ENCODE measurements around the gene FIBP. TPM values are rescaled to one million over a fixed set of nuclear protein-coding genes. Genes with fewer than 3 reads are reported as not detected.

Gene FIBP
- total and polyA plus RNA-seq, 10 of the 15 experiments (the other 5 are each of a cell fraction or from before 2014, with no cell fraction given): 65.1 to 182 (median 94.6) TPM

DNA sequence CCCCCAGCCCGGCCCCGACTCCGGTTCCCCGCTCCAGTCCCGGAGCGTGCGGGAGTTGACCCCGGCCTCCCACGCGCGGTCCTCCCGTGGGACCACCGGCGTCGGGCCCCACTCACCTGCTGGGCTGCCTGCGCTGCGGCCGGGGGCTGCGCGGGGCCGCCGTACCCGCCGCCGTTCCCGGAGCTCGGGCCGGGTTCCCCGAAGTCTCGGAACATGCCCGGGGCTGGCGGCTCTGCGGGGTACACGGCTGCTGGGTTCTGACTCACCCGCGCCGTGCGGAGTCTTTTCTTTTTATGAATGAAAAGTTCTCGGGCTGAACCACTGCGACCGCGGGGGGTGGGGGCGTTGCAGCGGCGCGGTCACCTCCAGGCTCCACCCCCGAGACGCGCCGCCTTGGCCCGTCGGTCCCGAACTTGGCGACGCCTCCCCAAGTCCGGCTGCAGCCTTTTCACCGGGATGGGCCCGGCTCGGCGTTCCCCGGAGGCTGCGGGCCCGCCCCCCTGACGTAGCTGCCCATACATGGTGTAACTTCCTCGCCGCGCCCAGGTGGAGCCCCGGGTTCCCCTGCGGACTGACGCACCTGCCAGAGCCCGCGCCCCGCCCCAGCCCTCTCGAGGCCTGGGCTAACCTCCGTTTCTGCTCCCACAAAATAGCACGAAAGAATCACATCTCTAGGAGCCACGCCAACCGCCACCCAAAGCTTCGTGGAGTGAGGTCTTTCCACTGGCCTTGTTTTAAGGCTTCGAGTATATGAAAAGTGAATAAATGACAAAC, 12.0 kb upstream of the FIBP start, which contains the start of gene FOSL1 (continued):
- TF ChIP-seq, protein P1, sequence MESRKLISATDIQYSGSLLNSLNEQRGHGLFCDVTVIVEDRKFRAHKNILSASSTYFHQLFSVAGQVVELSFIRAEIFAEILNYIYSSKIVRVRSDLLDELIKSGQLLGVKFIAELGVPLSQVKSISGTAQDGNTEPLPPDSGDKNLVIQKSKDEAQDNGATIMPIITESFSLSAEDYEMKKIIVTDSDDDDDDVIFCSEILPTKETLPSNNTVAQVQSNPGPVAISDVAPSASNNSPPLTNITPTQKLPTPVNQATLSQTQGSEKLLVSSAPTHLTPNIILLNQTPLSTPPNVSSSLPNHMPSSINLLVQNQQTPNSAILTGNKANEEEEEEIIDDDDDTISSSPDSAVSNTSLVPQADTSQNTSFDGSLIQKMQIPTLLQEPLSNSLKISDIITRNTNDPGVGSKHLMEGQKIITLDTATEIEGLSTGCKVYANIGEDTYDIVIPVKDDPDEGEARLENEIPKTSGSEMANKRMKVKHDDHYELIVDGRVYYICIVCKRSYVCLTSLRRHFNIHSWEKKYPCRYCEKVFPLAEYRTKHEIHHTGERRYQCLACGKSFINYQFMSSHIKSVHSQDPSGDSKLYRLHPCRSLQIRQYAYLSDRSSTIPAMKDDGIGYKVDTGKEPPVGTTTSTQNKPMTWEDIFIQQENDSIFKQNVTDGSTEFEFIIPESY (IDR thresholded peaks at IDR 0.05): no peak
- TF ChIP-seq RUNX3 (IDR thresholded peaks at IDR 0.05; ENCODE audit: low read length) (peak; percentile 54; the same call in 1 of the 2 replicates), SRF (IDR thresholded peaks at IDR 0.05; ENCODE audit: low read depth in 2 of 2, low read length in 2 of 2) (peak; percentile 98 to 99), GABPA (IDR thresholded peaks at IDR 0.05; ENCODE audit: low read depth) (no peak), NR2C2 (IDR thresholded peaks at IDR 0.05; ENCODE audit: borderline replicate concordance, control insufficient read depth, insufficient read length, low read depth) (no peak), RAD51 (IDR thresholded peaks at IDR 0.05) (no peak), SMAD5 (IDR thresholded peaks at IDR 0.05; ENCODE audit: low read depth) (no peak), SMARCA5 (IDR thresholded peaks at IDR 0.05) (0 out of 2 replicates have a peak, but pooled peaks have one; percentile 48), POLR2AphosphoS5 (IDR thresholded peaks at IDR 0.05; ENCODE audit: low read length) (peak; percentile 72), TARDBP (IDR thresholded peaks at IDR 0.05; ENCODE audit: borderline replicate concordance) (0 out of 2 replicates have a peak, but pooled peaks have one; percentile 58), SREBF2 (IDR thresholded peaks at IDR 0.05; ENCODE audit: low read length) (no peak), HDAC2 (IDR thresholded peaks at IDR 0.05) (no peak), CREB1 (IDR thresholded peaks at IDR 0.05; ENCODE audit: low read depth) (peak; percentile 96), HDGF (IDR thresholded peaks at IDR 0.05) (0 out of 2 replicates have a peak, but pooled peaks have one; percentile 50), NBN (IDR thresholded peaks at IDR 0.05) (peak; percentile 51), CHD1 (IDR thresholded peaks at IDR 0.05; ENCODE audit: low read depth, low read length) (peak; percentile 94; the same call in 1 of the 2 replicates), EGR1 (IDR thresholded peaks at IDR 0.05; ENCODE audit: borderline replicate concordance in 1 of 2, low read depth in 2 of 2, low read length in 2 of 2) (peak in 1 of 2 experiments; percentile 9; a peak in 1 of 3 replicates), RB1 (IDR thresholded peaks at IDR 0.05; ENCODE audit: borderline replicate concordance) (0 out of 2 replicates have a peak, but pooled peaks have one; percentile 25), MYB (IDR thresholded peaks at IDR 0.05; ENCODE audit: borderline replicate concordance, low read depth, low read length) (no peak), SMAD1 (IDR thresholded peaks at IDR 0.05; ENCODE audit: low read depth, partially characterized antibody) (no peak), GATAD2B (conservative IDR thresholded peaks at IDR 0.05; ENCODE audit: low read depth) (peak; percentile 67; the same call in 1 of the 2 replicates), TAF1 (IDR thresholded peaks at IDR 0.05; ENCODE audit: borderline replicate concordance, low read depth, low read length) (peak; percentile 61; the same call in 1 of the 2 replicates)
- TF ChIP-seq, protein P2, sequence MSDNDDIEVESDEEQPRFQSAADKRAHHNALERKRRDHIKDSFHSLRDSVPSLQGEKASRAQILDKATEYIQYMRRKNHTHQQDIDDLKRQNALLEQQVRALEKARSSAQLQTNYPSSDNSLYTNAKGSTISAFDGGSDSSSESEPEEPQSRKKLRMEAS (IDR thresholded peaks at IDR 0.05; ENCODE audit: low read depth, low read length): no peak
- TF ChIP-seq, protein P3, sequence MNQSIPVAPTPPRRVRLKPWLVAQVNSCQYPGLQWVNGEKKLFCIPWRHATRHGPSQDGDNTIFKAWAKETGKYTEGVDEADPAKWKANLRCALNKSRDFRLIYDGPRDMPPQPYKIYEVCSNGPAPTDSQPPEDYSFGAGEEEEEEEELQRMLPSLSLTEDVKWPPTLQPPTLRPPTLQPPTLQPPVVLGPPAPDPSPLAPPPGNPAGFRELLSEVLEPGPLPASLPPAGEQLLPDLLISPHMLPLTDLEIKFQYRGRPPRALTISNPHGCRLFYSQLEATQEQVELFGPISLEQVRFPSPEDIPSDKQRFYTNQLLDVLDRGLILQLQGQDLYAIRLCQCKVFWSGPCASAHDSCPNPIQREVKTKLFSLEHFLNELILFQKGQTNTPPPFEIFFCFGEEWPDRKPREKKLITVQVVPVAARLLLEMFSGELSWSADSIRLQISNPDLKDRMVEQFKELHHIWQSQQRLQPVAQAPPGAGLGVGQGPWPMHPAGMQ (IDR thresholded peaks at IDR 0.05; ENCODE audit: borderline replicate concordance): no peak
- TF ChIP-seq, protein P4, sequence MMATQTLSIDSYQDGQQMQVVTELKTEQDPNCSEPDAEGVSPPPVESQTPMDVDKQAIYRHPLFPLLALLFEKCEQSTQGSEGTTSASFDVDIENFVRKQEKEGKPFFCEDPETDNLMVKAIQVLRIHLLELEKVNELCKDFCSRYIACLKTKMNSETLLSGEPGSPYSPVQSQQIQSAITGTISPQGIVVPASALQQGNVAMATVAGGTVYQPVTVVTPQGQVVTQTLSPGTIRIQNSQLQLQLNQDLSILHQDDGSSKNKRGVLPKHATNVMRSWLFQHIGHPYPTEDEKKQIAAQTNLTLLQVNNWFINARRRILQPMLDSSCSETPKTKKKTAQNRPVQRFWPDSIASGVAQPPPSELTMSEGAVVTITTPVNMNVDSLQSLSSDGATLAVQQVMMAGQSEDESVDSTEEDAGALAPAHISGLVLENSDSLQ (IDR thresholded peaks at IDR 0.05): peak; percentile 35; the same call in 1 of the 2 replicates

All from GM12878 (cell line).